HCT116 (cell line): ENCODE measurements around the gene SOX1. TPM values are rescaled to one million over a fixed set of nuclear protein-coding genes. Genes with fewer than 3 reads are reported as not detected.

Experiments used
- ATAC-seq: fragments of 200-7000 bp; cut with Tn5 transposase; 2 replicates; pipeline ENCODE4 v1.9.1; 2020; ENCODE audit warnings: mild to moderate bottlenecking, moderate library complexity
- BruUV-seq: library from RNA; stranded (reverse); fragments of 400-500 nt; replicated peaks from 2 replicates; lab custom pipeline; 2021; lab: Mats Ljungman, UMichigan
- CTCF ChIA-PET: fragments of 300-600 bp; sonication (Branson Sonifier 250); formaldehyde crosslinking; loops from one replicate; lab custom pipeline; 2021; ENCODE audit warnings: antibody characterized with exemption; lab: Charles Lee
- POLR2A ChIA-PET: fragments of 300-600, 350-600 bp; sonication (Branson Sonifier 250); formaldehyde crosslinking; loops from one replicate; lab custom pipeline; 2021; ENCODE audit warnings: antibody characterized with exemption; lab: Charles Lee
- RAD21 ChIA-PET, 2 experiments: fragments of 300-600 bp; sonication (Branson Sonifier 250); formaldehyde crosslinking; loops; one replicate each; lab custom pipeline; 2023; ENCODE audit warnings: low total read pairs in 2 of 2; ENCODE audit not compliant: uncharacterized antibody in 2 of 2, unreplicated experiment in 2 of 2, low non-redundant PET in 1 of 2; lab: Charles Lee
- DNase-seq: peaks from one replicate; pipeline ENCODE4 v3.0.0-alpha.2; 2010; ENCODE audit warnings: low read depth, low spot score
- H2AFZ ChIP-seq: fragments of 200-600 bp; shearing (Covaris generic), sonication (generic); 2 replicates; pipeline ENCODE4 v1.6.1; 2017; ENCODE audit warnings: low read depth, mixed run types, mixed read lengths, antibody characterized with exemption, low read length; ENCODE audit not compliant: poor library complexity, severe bottlenecking
- H3K27ac ChIP-seq: 2 replicates; pipeline ENCODE4 v1.5.1; 2012; ENCODE audit warnings: low read depth, low read length
- H3K27me3 ChIP-seq: fragments of 200-600 bp; sonication (generic); 2 replicates; pipeline ENCODE4 v1.6.1; 2016; ENCODE audit warnings: mixed run types, low read length, mixed read lengths; ENCODE audit not compliant: insufficient read depth
- H3K36me3 ChIP-seq, 2 experiments: fragments of 200-500 bp in 1 of 2; fragments of 200-600 bp in 1 of 2; sonication (Bioruptor generic) in 1 of 2; sonication (generic) in 1 of 2; 2 replicates each; pipeline versions ENCODE4 v1.5.1 to v1.6.1; 2014 to 2016; ENCODE audit warnings: low read length in 2 of 2, inconsistent platforms in 1 of 2, mixed read lengths in 1 of 2, mixed run types in 1 of 2; ENCODE audit not compliant: insufficient read depth in 2 of 2, control insufficient read depth in 1 of 2
- H3K4me1 ChIP-seq, 2 experiments: fragments of 200-600 bp in 1 of 2; sonication (generic) in 1 of 2; 2 replicates each; pipeline versions ENCODE4 v1.5.1 to v1.6.1; 2012 to 2017; ENCODE audit warnings: low read length in 2 of 2, inconsistent platforms in 1 of 2, mild to moderate bottlenecking in 1 of 2, mixed read lengths in 1 of 2, mixed run types in 1 of 2, moderate library complexity in 1 of 2; ENCODE audit not compliant: insufficient read depth in 2 of 2, control insufficient read depth in 1 of 2
- H3K4me2 ChIP-seq: fragments of 200-600 bp; sonication (generic); 2 replicates; pipeline ENCODE4 v1.6.1; 2017; ENCODE audit warnings: mixed run types, low read length, mixed read lengths
- H3K4me3 ChIP-seq, 2 experiments: fragments of 200-600 bp in 1 of 2; sonication (generic) in 1 of 2; replicated peaks in 1 of 2; 2 replicates each; pipeline ENCODE4 v1.5.1; 2011 to 2016; ENCODE audit warnings: low read length in 2 of 2, control low read depth in 1 of 2, low read depth in 1 of 2, mild to moderate bottlenecking in 1 of 2, mixed read lengths in 1 of 2, mixed run types in 1 of 2
- H3K79me2 ChIP-seq: fragments of 200-600 bp; sonication (generic); 2 replicates; pipeline ENCODE4 v1.6.1; 2017; ENCODE audit warnings: mild to moderate bottlenecking, mixed run types, low read length, moderate library complexity, mixed read lengths; ENCODE audit not compliant: insufficient read depth
- H3K9ac ChIP-seq: fragments of 200-600 bp; sonication (generic); 2 replicates; pipeline ENCODE4 v1.6.1; 2016; ENCODE audit warnings: low read length, mixed read lengths
- H3K9me2 ChIP-seq: fragments of 200-600 bp; sonication (generic), shearing (Covaris generic); 2 replicates; pipeline ENCODE4 v1.6.1; 2017; ENCODE audit warnings: mixed run types, mild to moderate bottlenecking, moderate library complexity; ENCODE audit not compliant: insufficient read depth
- H3K9me3 ChIP-seq, 2 experiments: fragments of 200-500 bp in 1 of 2; fragments of 200-600 bp in 1 of 2; sonication (Bioruptor generic) in 1 of 2; sonication (generic) in 1 of 2; 2 replicates each; pipeline ENCODE4 v1.6.1; 2014 to 2017; ENCODE audit warnings: low read length in 2 of 2, mixed read lengths in 2 of 2, inconsistent platforms in 1 of 2, low read depth in 1 of 2, mild to moderate bottlenecking in 1 of 2, mixed run types in 1 of 2, moderate library complexity in 1 of 2; ENCODE audit not compliant: control insufficient read depth in 1 of 2, insufficient read depth in 1 of 2
- H4K20me1 ChIP-seq: fragments of 200-600 bp; sonication (generic), shearing (Covaris generic); 2 replicates; pipeline ENCODE4 v1.6.1; 2017; ENCODE audit warnings: mixed run types, mild to moderate bottlenecking, moderate library complexity; ENCODE audit not compliant: insufficient read depth
- EZH2phosphoT487 ChIP-seq: fragments of 200-600 bp; IDR thresholded peaks from 2 replicates; pipeline ENCODE4 v1.6.1; 2018; ENCODE audit warnings: antibody characterized with exemption, borderline replicate concordance
- FOSL1 ChIP-seq: IDR thresholded peaks from 2 replicates; pipeline ENCODE4 v1.6.1; 2012; ENCODE audit warnings: low read depth
- JUND ChIP-seq: IDR thresholded peaks from 2 replicates; pipeline ENCODE4 v1.6.1; 2012
- RAD21 ChIP-seq: IDR thresholded peaks from 2 replicates; pipeline ENCODE4 v1.6.1; 2012; ENCODE audit warnings: low read depth, mild to moderate bottlenecking
- SP1 ChIP-seq: IDR thresholded peaks from 2 replicates; pipeline ENCODE4 v1.6.1; 2012; ENCODE audit warnings: low read depth
- SRF ChIP-seq: IDR thresholded peaks from 2 replicates; pipeline ENCODE4 v1.6.1; 2012; ENCODE audit warnings: low read depth
- ZNF274 ChIP-seq: fragments of 200-500 bp; sonication (Bioruptor generic); IDR thresholded peaks from 2 replicates; pipeline ENCODE4 v1.6.1; 2014; ENCODE audit warnings: mild to moderate bottlenecking, low read depth, low read length, inconsistent platforms
- intact Hi-C: fragments of 100-400 bp; cut with micrococcal nuclease; formaldehyde crosslinking; loops from 2 replicates; pipeline ENCODE4 v1.10.0; 2022
- total RNA-seq: library from RNA; stranded (reverse); gene quantifications from one replicate; pipeline ENCODE4 v1.2.1, GENCODE V29; 2021; ENCODE audit not compliant: unreplicated experiment
- TF ChIP-seq, protein P1 (sequence below), 3 experiments: fragments of 200-600 bp in 1 of 3; sonication (generic) in 1 of 3; IDR thresholded peaks in 2 of 3; conservative IDR thresholded peaks in 1 of 3; 2 replicates each; pipeline ENCODE4 v1.5.1; 2012 to 2017; ENCODE audit warnings: low read depth in 2 of 3, low read length in 2 of 3, antibody characterized with exemption in 1 of 3, borderline replicate concordance in 1 of 3, control low read depth in 1 of 3, mild to moderate bottlenecking in 1 of 3, mixed read lengths in 1 of 3, mixed run types in 1 of 3, moderate library complexity in 1 of 3; ENCODE audit not compliant: insufficient read depth in 1 of 3
- TF ChIP-seq, protein P2 (sequence below): IDR thresholded peaks from 2 replicates; pipeline ENCODE4 v1.6.1; 2012

SOX1 gene
- total RNA-seq, 1 experiment from 2014 or later, result not detected

DNA sequence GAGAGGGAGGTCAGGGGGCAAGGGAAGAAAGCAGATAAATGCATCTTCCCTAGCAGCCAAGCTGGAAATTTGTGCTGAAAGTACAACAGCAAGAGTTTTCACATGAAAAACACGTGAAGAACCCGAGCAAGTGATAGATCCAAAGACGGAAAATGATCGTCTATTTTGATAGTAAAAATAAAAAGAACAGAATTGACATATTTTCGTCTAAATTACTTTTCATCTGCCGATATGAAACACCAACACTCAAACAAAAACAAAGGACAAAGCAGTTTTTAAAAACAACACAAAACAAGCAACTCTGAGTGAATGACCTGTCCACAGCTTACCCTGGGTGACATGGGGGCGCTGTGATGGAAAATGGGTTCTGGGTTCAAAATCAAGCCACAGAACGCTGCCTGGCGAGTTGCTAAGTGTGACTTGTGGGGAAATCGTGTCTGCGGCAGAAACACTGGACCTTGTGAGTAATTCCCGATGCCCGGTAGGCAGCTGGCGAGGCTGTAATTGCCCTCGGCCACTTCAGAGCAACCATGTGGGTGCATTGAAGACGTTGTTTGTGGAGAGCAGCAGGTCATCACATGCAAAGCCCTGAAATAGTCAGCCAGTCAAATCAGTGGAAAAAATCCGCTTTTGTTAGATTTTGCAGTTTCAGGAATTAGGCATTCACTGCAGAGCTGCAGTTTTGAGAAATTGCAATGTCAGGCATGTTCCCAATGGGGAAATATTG, 7.4 kb downstream of the SOX1 start:
- no TSS peak for BruUV-seq
- ChIA-PET RAD21 (no interaction called here), CTCF (no interaction called here), POLR2A (no interaction called here)
- H3K4me1 ChIP-seq, result no peaks in the 10 kb centered on the region
- no peaks in the 10 kb centered on the region for H3K9me3 ChIP-seq
- no peaks in the 10 kb centered on the region for H3K9me2 ChIP-seq
- H3K4me3 ChIP-seq, result no peak overlapping the region
- DNase-seq, result no peak
- H3K4me2 ChIP-seq, result no peak overlapping the region
- intact Hi-C loops, result no loop called here
- H4K20me1 ChIP-seq, result no peaks in the 10 kb centered on the region
- H2AFZ ChIP-seq, result no peak overlapping the region
- H3K79me2 ChIP-seq, result no peaks in the 10 kb centered on the region
- no peak overlapping the region for H3K27ac ChIP-seq
- H3K9ac ChIP-seq, result no peak overlapping the region
- H3K36me3 ChIP-seq, result no peaks in the 10 kb centered on the region
- no peaks in the 10 kb centered on the region for H3K27me3 ChIP-seq
- TF ChIP-seq, protein P1, sequence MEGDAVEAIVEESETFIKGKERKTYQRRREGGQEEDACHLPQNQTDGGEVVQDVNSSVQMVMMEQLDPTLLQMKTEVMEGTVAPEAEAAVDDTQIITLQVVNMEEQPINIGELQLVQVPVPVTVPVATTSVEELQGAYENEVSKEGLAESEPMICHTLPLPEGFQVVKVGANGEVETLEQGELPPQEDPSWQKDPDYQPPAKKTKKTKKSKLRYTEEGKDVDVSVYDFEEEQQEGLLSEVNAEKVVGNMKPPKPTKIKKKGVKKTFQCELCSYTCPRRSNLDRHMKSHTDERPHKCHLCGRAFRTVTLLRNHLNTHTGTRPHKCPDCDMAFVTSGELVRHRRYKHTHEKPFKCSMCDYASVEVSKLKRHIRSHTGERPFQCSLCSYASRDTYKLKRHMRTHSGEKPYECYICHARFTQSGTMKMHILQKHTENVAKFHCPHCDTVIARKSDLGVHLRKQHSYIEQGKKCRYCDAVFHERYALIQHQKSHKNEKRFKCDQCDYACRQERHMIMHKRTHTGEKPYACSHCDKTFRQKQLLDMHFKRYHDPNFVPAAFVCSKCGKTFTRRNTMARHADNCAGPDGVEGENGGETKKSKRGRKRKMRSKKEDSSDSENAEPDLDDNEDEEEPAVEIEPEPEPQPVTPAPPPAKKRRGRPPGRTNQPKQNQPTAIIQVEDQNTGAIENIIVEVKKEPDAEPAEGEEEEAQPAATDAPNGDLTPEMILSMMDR (IDR thresholded peaks at IDR 0.05 in 2 of 3, conservative IDR thresholded peaks at IDR 0.05 in 1 of 3; ENCODE audit: borderline replicate concordance in 1 of 3, insufficient read depth in 1 of 3, low read depth in 2 of 3, low read length in 2 of 3), result no peak
- TF ChIP-seq FOSL1 (no peak), JUND (no peak), SRF (no peak), SP1 (no peak), EZH2phosphoT487 (no peak), ZNF274 (no peak), RAD21 (no peak)
- TF ChIP-seq, protein P2, sequence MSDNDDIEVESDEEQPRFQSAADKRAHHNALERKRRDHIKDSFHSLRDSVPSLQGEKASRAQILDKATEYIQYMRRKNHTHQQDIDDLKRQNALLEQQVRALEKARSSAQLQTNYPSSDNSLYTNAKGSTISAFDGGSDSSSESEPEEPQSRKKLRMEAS, result no peak
- ATAC-seq, result no peak
